Mesendoderm (in vitro differentiated cells): ENCODE results near the gene ZSCAN10. TPM values are rescaled to one million over a fixed set of nuclear protein-coding genes. Genes with fewer than 3 reads are reported as not detected.

Experiments used
- DNase-seq: peaks from one replicate; pipeline ENCODE4 v3.0.0; 2013
- H2AK5ac ChIP-seq: 2 replicates; pipeline ENCODE4 v1.6.1; 2013; ENCODE audit warnings: low read length, inconsistent platforms
- H2BK120ac ChIP-seq: 2 replicates; pipeline ENCODE4 v1.6.1; 2013; ENCODE audit warnings: low read depth, mild to moderate bottlenecking, low read length, moderate library complexity, mixed read lengths
- H2BK15ac ChIP-seq: replicated peaks from 2 replicates; pipeline ENCODE4 v1.6.1; 2013; ENCODE audit warnings: low read depth, mild to moderate bottlenecking, moderate library complexity
- H2BK5ac ChIP-seq: 2 replicates; pipeline ENCODE4 v1.6.1; 2013; ENCODE audit warnings: low read length, inconsistent platforms
- H3K18ac ChIP-seq: 2 replicates; pipeline ENCODE4 v1.6.1; 2013; ENCODE audit warnings: mild to moderate bottlenecking, low read length, mixed read lengths
- H3K23ac ChIP-seq: one replicate; pipeline ENCODE4 v1.6.1; 2013; ENCODE audit warnings: low read length
- H3K27ac ChIP-seq: 2 replicates; pipeline ENCODE4 v1.5.1; 2013; ENCODE audit warnings: low read depth, mild to moderate bottlenecking, inconsistent platforms, low read length, moderate library complexity
- H3K27me3 ChIP-seq: 2 replicates; pipeline ENCODE4 v1.6.1; 2013; ENCODE audit warnings: low read length, control low read depth, mild to moderate bottlenecking, inconsistent platforms; ENCODE audit not compliant: insufficient read depth, poor library complexity
- H3K36me3 ChIP-seq: 2 replicates; pipeline ENCODE4 v1.6.1; 2013; ENCODE audit warnings: low read length, inconsistent platforms; ENCODE audit not compliant: control insufficient read depth, insufficient read depth
- H3K4ac ChIP-seq: one replicate; pipeline ENCODE4 v1.6.1; 2013; ENCODE audit warnings: low read depth, mild to moderate bottlenecking, low read length, moderate library complexity
- H3K4me1 ChIP-seq: 2 replicates; pipeline ENCODE4 v1.6.1; 2013; ENCODE audit warnings: low read depth, low read length, inconsistent platforms; ENCODE audit not compliant: control insufficient read depth
- H3K4me2 ChIP-seq: 2 replicates; pipeline ENCODE4 v1.6.1; 2013; ENCODE audit warnings: low read length
- H3K4me3 ChIP-seq: 2 replicates; pipeline ENCODE4 v1.5.1; 2013; ENCODE audit warnings: mild to moderate bottlenecking, low read length
- H3K56ac ChIP-seq: one replicate; pipeline ENCODE4 v1.6.1; 2013; ENCODE audit warnings: low read length
- H3K79me1 ChIP-seq: 2 replicates; pipeline ENCODE4 v1.6.1; 2013; ENCODE audit warnings: low read length, inconsistent platforms
- H3K79me2 ChIP-seq: 2 replicates; pipeline ENCODE4 v1.6.1; 2013; ENCODE audit warnings: mild to moderate bottlenecking, low read length; ENCODE audit not compliant: control insufficient read depth, insufficient read depth
- H3K9ac ChIP-seq: 2 replicates; pipeline ENCODE4 v1.6.1; 2013; ENCODE audit warnings: low read length, inconsistent platforms
- H4K5ac ChIP-seq: one replicate; pipeline ENCODE4 v1.6.1; 2013; ENCODE audit warnings: low read length
- H4K8ac ChIP-seq: one replicate; pipeline ENCODE4 v1.6.1; 2013; ENCODE audit warnings: low read depth, mild to moderate bottlenecking, control low read depth, low read length, moderate library complexity
- WGBS: extraction: QIAGEN DNeasy Blood & Tissue Kit; methylation state at CpG from one replicate; pipeline ENCODE4 v1.1.7; 2013; ENCODE audit warnings: low lambda C conversion rate, missing lambda C conversion rate; ENCODE audit not compliant: insufficient coverage; ENCODE audit errors: extremely low coverage; 5-methylcytosine and 5-hydroxymethylcytosine counted together
- polyA plus RNA-seq, 2 experiments: library from polyadenylated mRNA; stranded (reverse); fragments of 200-250 nt; gene quantifications; one replicate each; pipeline ENCODE4 v1.2.3, GENCODE V29; 2013

ZSCAN10 gene
- polyA plus RNA-seq (2013, experiment 1 of 2), result 102 TPM
- 104 TPM for polyA plus RNA-seq (2013, experiment 2 of 2)

DNA sequence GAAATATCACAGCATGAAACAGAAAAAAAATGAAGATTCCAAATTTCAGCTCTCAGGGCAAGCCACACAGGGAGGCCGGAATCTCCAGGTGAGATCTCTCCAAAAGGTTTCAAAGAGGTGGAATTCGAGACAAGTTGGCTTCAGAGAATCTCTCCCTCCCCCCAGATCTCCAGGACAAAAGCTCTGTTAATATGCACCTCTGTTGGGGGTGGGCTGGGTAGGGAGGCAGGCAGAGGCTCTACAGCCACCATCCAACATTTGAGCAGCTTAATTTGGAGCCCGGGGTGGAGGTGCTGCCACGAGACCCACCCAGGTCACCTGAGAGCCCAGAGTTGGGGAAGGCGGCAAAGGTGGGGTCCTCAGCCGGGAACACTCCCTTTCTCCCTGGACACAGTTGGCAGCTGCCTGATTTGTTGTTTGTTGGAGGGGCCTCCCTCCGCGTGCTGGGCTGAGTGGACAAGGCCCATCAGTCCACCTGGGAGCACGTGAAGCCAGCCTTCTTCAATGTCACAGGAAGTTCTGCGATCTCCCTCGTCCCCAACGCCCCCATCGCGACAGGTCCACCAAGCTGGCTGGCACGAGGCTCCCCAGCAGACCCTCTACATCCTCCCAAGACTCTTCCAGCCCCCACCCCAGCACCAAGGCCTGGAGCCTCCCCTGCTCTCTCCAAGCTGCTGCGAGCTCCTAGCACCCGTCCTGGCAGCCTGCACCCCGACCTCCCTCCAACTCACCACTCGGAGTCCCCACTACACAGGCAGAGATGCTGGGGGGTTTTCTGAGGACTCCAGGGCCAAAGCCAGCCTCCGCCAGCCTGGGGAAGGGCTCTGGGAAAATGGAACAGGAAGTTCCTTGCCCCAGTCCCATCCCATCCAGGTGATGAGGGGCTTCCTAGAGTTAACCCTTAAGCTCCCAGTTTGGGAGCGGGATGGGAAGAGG lies at the start of gene ZSCAN10:
TSS of gene ZSCAN10 (minus strand) at position 836 of the 936 bp plus-strand sequence. CDS start 6,357 bp downstream, outside the sequence.
- Histone ChIP-seq H2BK15ac (no peak within 1 kb of the TSS), H3K79me2 (peaks cover 32% of the 10 kb centered on the region), H4K5ac (no peak within 1 kb of the TSS), H4K8ac (peak within 1 kb of the TSS; percentile 3), H3K79me1 (peaks cover 7% of the 10 kb centered on the region), H3K9ac (peak within 1 kb of the TSS; percentile 96), H3K4me1 (peaks cover 12% of the 10 kb centered on the region), H3K4me3 (peak within 1 kb of the TSS; percentile 86), H3K4ac (peak within 1 kb of the TSS; percentile 74), H2BK5ac (peak within 1 kb of the TSS; percentile 91), H3K36me3 (no peaks in the 10 kb centered on the region), H2AK5ac (peak within 1 kb of the TSS; percentile 88), H3K4me2 (peak within 1 kb of the TSS; percentile 59), H3K23ac (peak within 1 kb of the TSS; percentile 97), H3K56ac (peak within 1 kb of the TSS; percentile 98), H2BK120ac (peak within 1 kb of the TSS; percentile 0), H3K18ac (peak within 1 kb of the TSS; percentile 44), H3K27me3 (no peaks in the 10 kb centered on the region), H3K27ac (peak within 1 kb of the TSS; percentile 68)
- WGBS, result no CpG with 5 or more reads among the region's 21 CpGs
- DNase-seq, result peak; percentile 89

DNA sequence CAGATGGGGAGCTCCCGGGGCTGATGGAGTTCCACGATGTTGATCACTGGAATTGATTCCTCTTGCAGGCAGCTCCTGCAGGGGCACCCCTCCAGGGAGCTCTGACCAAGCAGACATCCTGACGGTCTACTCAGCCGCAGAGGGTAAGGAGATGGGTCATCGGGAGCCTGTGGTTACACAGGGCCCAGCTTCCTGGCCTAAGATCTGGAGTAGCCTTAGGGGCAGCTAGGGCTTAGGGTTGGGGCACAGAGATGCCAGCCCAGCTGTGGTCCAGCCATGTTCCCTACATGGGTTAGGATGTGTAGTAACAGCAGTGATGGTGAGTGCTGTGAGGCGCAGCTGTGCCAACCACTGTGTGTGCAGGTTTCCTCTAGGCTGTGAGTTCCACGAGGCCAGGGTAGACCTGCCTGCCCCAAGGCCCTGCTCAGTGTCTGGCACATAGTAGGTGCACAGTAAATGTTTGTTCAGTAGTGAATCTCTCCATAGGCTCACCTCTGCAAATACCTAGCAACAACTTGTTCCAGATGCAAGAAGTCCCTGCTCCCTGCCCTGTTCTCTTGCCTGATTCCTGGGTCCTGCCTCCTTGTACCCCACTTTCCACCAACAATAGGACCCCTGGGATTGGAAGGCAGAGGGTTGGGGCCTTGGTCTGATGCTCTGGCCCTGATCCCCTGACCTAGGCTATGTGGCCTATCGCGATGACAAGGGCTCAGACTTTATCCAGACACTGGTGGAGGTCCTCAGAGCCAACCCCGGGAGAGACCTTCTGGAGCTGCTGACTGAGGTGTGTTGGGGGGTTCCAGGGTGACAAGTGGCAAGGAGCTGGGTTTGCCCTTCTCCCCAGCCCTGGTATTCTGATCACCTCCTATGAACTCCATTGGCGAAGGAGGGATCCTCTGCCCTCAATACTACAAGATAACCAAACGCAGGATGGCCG lies 49.4 kb upstream of the ZSCAN10 start:
- no peak overlapping the region for H2BK120ac ChIP-seq
- no peak overlapping the region for H3K4me2 ChIP-seq
- no peaks in the 10 kb centered on the region for H3K4me1 ChIP-seq
- no peak overlapping the region for H3K4me3 ChIP-seq
- H3K56ac ChIP-seq, result peak overlapping the region; percentile 98
- H2AK5ac ChIP-seq, result no peak overlapping the region
- H3K9ac ChIP-seq, result peak overlapping the region; percentile 97
- no peak overlapping the region for H3K4ac ChIP-seq
- no peak for DNase-seq
- H3K79me2 ChIP-seq, result no peaks in the 10 kb centered on the region
- WGBS, result no CpG with 5 or more reads among the region's 13 CpGs
- H2BK15ac ChIP-seq, result no peak overlapping the region
- no peak overlapping the region for H4K5ac ChIP-seq
- H2BK5ac ChIP-seq, result no peak overlapping the region
- H4K8ac ChIP-seq, result no peak overlapping the region
- H3K23ac ChIP-seq, result no peak overlapping the region
- H3K27ac ChIP-seq, result no peak overlapping the region
- H3K79me1 ChIP-seq, result no peaks in the 10 kb centered on the region
- H3K27me3 ChIP-seq, result no peaks in the 10 kb centered on the region
- H3K18ac ChIP-seq, result no peak overlapping the region
- no peaks in the 10 kb centered on the region for H3K36me3 ChIP-seq

DNA sequence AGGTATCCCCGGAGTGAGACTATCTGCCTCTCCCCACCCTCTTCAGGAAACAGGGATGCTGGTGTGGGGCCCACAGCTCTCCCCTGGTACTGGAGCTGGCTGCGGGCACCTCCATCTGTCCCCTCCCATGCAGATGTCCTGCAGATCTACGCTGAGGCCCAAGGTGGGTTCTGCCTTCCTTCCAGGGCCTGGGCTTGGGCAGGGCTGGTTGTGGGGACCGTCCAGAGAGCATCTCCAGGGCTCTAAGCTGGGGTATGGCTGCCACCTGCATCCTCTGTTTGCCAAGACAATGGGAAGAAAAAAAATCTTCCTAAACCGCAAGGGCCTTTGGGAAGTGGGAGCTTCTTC lies 48.6 kb upstream of the ZSCAN10 start:
- H3K9ac ChIP-seq, result no peak overlapping the region
- H3K4me1 ChIP-seq, result no peaks in the 10 kb centered on the region
- no peaks in the 10 kb centered on the region for H3K36me3 ChIP-seq
- H4K8ac ChIP-seq, result no peak overlapping the region
- no peak overlapping the region for H2AK5ac ChIP-seq
- no peak overlapping the region for H3K27ac ChIP-seq
- no CpG with 5 or more reads among the region's 5 CpGs for WGBS
- H2BK15ac ChIP-seq, result no peak overlapping the region
- no peaks in the 10 kb centered on the region for H3K79me1 ChIP-seq
- no peak overlapping the region for H3K23ac ChIP-seq
- no peak overlapping the region for H3K56ac ChIP-seq
- H3K4me3 ChIP-seq, result no peak overlapping the region
- H3K27me3 ChIP-seq, result no peaks in the 10 kb centered on the region
- no peak overlapping the region for H3K18ac ChIP-seq
- no peak overlapping the region for H4K5ac ChIP-seq
- H2BK120ac ChIP-seq, result no peak overlapping the region
- H3K4me2 ChIP-seq, result no peak overlapping the region
- no peak for DNase-seq
- H2BK5ac ChIP-seq, result no peak overlapping the region
- H3K4ac ChIP-seq, result no peak overlapping the region
- no peaks in the 10 kb centered on the region for H3K79me2 ChIP-seq

DNA sequence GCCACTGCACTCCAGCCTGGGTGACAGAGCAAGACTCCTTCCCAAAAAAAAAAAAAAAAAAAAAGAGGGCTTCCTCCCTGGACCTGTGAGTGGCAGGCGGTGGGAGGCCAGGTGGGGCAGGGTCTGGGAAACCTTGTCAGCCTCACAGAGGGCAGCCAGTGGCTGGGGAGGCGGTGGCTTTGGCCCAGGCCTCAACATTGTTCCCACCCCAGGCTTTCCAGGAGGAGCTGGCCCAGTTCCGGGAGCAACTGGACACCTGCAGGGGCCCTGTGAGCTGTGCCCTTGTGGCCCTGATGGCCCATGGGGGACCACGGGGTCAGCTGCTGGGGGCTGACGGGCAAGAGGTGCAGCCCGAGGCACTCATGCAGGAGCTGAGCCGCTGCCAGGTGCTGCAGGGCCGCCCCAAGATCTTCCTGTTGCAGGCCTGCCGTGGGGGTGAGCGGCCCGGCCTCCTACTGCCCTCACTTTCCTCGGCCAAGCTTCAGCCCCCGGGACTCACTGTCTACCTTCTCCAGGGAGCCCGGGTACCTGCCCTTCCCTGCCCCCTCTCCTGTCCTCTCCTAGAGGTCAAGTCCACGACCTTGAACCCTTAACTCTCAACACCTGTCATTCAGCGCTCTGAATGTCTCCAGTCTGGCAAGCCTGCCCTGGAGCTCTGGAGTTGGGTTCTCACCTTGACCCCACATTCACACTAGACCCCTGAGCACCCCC lies 48.1 kb upstream of the ZSCAN10 start:
- no peak overlapping the region for H3K4me3 ChIP-seq
- H2BK120ac ChIP-seq, result no peak overlapping the region

DNA sequence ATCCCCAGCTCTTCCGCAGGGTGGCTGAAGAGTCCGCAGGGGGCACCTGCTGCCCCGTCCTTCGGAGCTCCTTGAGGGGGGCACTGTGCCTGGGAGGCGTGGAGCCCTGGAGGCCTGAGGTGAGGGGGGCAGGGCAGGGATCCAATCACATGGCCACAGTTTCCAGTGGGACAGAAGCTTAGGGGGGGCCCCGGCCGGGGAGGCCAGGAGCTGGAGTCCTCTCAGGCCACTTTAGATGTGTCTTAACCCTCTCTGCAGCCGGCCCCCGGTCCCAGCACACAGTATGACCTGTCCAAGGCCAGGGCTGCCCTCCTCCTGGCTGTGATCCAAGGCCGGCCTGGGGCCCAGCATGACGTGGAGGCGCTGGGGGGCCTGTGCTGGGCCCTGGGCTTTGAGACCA lies 46.6 kb upstream of the ZSCAN10 start:
- Histone ChIP-seq H3K56ac (no peak overlapping the region), H3K4me2 (no peak overlapping the region), H2BK120ac (no peak overlapping the region), H3K79me1 (no peaks in the 10 kb centered on the region), H3K79me2 (no peaks in the 10 kb centered on the region), H3K4ac (no peak overlapping the region), H4K5ac (no peak overlapping the region), H3K36me3 (no peaks in the 10 kb centered on the region), H2BK15ac (no peak overlapping the region), H3K23ac (no peak overlapping the region), H3K4me3 (no peak overlapping the region), H3K4me1 (no peaks in the 10 kb centered on the region), H4K8ac (no peak overlapping the region), H3K9ac (no peak overlapping the region), H3K18ac (no peak overlapping the region), H3K27ac (no peak overlapping the region), H2AK5ac (no peak overlapping the region), H2BK5ac (no peak overlapping the region), H3K27me3 (no peaks in the 10 kb centered on the region)
- no peak for DNase-seq
- no CpG with 5 or more reads among the region's 12 CpGs for WGBS

More for the DNA sequence above, 48.1 kb upstream of the ZSCAN10 start:
- H3K9ac ChIP-seq, result no peak overlapping the region
- no peak overlapping the region for H3K4ac ChIP-seq
- H3K4me2 ChIP-seq, result no peak overlapping the region
- no peak overlapping the region for H4K8ac ChIP-seq
- no peak overlapping the region for H2BK15ac ChIP-seq
- no peaks in the 10 kb centered on the region for H3K79me1 ChIP-seq
- no peak overlapping the region for H3K18ac ChIP-seq
- no CpG with 5 or more reads among the region's 16 CpGs for WGBS
- H3K27ac ChIP-seq, result no peak overlapping the region
- H3K36me3 ChIP-seq, result no peaks in the 10 kb centered on the region
- no peaks in the 10 kb centered on the region for H3K79me2 ChIP-seq
- no peak overlapping the region for H3K56ac ChIP-seq
- DNase-seq, result no peak
- H3K23ac ChIP-seq, result no peak overlapping the region
- H3K27me3 ChIP-seq, result no peaks in the 10 kb centered on the region
- no peaks in the 10 kb centered on the region for H3K4me1 ChIP-seq
- no peak overlapping the region for H4K5ac ChIP-seq
- H2AK5ac ChIP-seq, result no peak overlapping the region
- H2BK5ac ChIP-seq, result no peak overlapping the region
